Inflammatory macrophage treated with lipopolysaccharide for 4 hours (primary cell): ENCODE results near the gene ZNF804B.

Experiments
- DNase-seq: peaks from one replicate; pipeline ENCODE4 v3.0.0-alpha.2; 2020

Gene ZNF804B

DNA sequence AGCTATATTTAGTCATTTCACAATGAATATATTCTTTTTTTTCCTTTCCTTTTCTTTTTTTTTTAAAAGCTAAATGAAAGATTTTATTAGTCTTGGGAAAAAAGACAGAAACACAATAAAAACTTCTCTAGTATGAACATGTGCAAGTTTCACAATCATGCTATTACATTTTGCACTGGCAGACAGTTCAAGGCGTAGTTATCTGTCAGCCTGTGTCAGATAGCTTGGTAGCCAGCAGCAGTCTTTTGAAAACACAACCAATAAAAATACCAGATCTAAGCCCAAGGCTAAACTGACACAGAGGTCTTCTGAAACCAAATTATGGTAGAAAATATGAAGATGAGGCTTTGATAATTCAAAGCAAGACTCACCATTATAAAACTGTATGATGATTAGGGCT, 241.8 kb downstream of the ZNF804B start:
- DNase-seq: no peak

DNA sequence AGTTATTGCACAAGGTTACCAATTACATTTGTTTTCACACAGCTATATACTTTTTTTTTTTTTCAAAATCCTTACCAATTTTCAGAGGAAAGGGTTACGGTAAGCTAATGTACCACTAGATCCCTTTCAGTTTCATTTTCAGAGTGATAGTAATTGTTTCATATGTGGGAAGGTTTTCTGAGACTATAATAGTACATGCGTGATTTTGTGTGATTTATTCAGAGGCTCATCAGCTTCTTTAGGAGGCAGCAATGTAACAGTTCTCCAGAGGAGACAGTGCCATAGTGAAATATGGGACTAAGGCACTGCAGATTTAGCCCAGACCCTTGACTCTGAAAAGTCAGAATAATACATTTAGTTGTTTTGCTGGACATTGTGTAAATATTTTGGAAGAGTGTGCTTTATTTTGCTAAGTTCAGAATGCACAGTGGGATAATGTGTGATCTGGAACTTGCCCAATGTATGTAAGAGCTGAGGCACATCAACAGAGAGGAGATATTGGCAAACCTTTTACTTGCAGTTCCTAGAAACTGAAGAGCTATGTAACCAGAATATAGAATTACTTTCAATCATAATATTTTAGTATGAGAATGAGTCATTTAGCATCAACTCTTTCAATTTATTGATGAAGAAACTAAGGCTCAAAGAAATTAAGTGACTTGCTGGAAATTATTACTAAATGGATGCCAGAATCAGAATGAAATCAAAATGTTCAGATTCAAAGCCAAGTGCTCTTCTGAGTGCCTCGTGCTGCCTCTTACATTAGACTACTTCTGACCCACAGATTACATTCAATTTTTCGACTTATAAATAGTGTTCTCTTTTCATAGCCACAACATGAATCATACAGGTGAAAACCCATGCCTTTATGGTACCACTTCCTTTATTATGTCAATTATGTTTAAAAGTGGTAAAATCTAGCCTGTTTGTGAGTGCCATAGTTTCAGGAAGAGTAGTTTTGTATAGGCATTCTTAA, 243.8 kb downstream of the ZNF804B start:
- DNase-seq: peak; percentile 50

DNA sequence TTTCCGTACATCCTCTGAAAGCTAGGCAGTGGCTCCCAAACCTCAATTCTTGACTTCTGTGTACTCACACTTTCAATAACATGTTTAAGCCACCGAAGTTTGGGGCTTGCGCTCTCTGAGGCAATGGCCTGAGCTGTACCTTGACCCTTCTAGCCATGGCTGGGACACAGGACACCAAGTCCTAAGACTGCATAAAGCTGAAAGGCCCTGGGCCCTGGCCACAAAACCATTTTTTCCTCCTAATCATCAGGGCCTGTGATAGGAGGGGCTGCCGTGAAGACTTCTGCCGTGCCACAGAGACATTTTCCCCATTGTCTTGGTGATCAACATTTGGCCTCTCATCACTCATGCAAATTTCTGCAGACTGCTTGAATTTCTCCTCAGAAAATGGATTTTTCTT, 252.5 kb downstream of the ZNF804B start:
- DNase-seq: no peak

DNA sequence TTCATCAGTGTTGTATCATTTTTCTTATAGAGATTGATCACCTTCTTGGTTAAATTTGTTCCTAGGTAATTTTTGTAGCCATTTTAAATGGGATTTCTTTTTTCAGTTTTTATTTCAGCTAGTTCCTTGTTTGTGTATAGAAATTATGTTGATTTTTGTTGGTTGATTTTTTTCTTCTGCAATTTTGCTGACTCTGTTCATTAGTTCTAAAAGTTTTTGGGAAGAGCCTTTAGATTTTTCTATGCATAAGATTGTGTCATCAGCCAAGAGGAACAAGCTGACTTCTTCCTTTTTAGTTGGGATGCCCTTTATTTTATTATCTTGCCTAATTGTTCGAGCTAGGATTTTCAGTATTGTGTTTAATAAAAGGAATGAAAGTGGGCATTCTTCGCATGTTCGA, 258.2 kb downstream of the ZNF804B start:
- peak; percentile 4 for DNase-seq

DNA sequence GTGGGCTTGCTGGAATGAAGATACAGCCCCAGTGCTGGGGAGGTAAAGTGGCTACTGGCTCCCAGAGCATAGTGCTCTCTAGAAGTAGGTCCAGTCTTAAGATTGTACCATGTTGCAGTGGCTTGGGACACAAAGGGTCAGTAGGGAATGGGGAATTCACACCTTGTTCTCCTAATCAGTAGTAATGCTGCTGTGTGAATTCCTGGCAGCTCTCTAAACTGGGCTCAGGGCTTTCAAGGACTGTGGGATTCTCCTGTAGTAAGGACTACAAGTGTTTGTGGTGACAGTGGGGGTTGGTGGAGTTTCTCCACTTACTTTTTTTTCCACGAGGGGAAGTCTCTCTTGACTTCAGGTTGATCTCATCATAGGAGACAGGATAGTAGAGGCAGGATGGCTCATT, 262.2 kb downstream of the ZNF804B start:
- DNase-seq: no peak

DNA sequence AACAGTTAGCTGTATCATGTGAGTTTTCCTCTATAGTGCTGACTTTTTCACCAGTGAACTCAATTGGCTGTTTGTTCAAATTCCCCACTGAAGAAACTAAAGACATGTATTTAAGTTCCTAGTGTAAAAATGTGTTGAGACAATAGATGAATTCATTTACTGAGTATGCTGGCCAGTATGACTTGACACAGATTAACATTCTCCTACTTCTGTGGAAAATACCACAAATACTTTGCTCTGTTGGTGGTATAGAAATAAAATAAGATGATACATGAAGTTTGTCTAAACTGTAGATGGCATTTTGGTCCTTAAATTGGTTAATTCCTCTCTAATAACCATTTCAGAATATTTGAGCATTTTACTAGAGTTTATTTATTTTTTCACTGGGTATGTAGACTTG, 263.7 kb downstream of the ZNF804B start:
- no peak for DNase-seq

DNA sequence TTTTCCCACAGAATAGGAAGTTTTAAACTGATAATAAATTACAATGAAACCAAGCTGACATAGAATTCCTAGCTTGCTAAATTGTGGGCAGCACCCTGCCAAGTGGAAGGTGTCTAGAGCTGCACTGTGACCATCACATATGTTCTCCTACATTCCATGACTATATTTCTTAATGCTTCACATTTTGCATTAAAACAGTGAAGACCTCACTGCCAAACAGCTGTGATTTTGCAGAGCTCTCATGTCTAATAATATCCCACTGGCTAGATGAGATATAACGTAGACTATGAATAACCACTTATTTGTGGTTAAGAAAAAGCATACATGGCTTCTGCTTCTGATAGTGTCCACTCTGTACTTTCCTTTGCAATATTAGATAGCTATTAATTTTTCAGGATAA, 264.4 kb downstream of the ZNF804B start:
- no peak for DNase-seq

DNA sequence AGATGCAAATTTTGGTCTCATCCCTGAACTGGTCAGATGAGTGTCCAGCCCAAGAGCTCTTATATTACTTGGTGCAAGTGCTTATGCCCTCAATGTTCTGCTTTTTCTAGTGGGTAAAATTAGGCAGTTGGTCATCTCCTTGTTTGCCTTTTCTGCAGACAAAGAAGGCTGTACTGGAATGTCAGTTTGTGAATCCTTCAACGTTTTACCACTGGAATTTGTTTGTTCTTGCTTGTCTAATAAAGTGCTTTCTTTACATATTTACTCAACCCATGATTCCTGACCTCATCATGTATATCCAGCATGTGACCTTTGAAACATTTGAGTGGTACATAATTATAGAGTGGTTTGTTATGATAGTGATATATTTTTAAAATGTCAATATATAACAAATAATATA, 268.3 kb downstream of the ZNF804B start:
- DNase-seq: no peak

DNA sequence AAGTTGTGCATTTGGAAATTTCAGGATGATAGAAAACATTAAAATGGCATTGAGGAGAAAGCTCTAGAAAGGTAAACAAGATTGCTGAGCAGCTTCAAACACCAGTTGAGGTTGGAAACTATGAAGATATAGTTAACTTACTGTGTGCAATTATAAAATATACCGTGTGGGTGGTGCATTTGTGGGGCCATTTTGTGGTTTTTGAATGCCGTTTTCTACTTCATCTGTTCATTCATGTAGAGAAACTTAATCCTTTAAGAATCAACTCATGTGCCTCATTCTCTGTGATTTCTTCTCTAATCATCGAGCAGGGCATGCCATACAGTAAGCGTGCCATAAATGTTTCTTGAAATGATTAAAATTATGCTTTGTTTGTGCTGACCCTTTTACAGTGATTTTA, 268.8 kb downstream of the ZNF804B start:
- no peak for DNase-seq

DNA sequence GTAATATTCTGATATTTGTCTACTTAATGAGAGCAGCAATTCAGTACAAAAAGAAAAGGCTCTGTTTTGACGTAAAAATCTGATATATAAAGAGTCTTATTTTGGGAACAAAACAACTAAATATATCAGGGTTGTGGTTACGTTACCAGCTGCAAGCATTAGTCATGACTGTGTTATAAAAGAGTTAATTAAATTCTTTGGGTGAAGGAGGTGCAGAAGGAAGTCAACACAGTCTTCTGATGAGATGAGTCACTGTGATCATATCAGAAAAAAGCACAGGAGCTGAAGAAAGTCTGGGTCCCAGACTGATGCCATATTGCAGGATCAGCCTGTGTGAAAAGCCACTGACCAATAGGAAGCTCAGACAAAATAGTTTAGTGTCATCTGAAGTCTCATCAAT, 270.4 kb downstream of the ZNF804B start:
- peak; percentile 5 for DNase-seq

DNA sequence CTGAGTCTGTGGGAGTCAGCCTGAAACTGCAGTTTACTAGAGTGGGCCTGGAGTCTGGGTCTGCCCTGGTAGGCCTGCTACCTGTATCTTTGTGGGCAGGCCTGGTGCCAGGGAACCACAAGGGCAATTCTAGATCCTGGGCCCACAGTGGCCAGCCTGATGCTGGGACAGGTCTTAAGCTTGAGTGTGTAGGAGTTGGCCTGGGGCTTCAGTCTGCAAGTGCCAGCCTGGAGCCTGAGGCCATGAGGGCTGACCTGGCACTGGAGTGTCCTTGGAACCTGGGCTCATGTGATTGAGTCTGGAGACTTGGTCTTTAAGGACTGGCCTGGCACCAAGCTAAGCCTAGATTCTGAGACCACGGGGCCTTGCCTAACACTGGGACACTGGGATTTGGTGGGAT, 281.7 kb downstream of the ZNF804B start:
- no peak for DNase-seq

DNA sequence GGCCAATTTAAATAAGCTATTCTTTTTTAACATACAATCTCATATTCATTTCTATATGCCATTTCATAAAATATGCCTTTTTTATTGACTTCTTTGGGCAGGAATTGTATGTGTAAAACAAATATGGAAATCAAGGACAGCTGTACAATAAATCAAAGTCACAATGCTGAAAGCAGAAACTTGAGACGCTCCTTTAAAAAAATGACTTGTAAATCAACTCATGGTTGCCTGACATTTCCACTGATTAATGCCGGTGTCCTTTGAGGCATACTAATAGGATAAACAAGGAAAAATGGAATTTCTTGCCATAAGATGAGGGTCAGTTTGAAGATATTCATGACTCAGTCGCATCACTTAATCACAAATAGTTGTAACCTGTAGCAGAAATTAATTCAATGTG, 283.4 kb downstream of the ZNF804B start:
- no peak for DNase-seq

DNA sequence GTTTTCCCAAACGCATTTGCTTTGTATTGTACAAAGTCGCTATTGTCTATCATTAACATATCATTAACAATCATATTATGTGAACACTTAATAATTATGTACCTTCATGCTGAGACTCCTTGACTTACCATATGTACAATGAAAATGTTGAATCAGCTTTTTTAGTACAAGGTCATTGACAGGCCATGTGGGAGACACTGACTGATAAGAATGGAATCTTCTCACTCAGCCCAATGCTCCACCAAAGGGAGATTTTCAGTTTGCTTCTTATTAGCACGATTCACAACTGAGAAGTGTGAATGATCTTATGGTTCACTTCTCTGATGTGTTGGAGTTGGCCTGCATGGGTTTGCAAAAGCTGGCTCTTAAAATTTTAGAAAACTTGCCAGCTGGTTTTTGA, 289.5 kb downstream of the ZNF804B start:
- no peak for DNase-seq

DNA sequence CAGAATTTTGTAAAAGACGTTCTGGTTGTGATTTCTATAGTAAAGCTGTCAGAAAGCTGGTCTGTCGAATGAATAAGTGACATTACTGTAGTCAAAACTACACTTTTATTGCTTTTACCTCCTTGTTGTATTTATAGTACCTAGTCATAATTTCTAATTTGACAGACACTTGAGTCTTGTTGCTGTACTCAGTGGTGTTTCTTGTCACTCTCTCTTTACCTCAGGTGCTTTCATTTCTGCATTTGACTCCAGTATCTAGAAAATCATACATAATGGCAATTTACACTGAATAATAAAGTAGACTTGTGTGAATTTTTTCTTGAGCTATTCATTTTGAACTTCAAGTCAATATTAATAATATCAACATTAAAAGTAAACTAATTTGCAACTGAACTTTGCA, 293.6 kb downstream of the ZNF804B start:
- DNase-seq: no peak

DNA sequence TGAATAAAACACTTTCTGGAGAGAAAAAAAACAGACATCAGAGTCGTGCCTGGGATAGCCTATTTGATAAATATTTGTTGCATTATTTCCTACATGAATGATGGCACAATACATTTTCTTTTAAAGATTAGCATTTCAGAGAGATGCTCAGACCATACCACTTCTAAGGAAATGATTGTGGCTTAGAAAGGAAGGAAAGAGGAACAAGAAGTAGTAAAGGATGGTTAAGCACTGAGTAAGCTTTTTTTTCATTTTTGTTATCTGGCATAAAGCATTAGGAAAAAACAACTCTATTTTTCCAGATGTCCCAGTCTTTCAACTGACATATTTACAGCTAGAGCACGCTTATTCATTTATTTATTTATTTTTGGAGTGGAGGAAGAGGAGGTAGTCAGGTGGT, 294.9 kb downstream of the ZNF804B start:
- no peak for DNase-seq

DNA sequence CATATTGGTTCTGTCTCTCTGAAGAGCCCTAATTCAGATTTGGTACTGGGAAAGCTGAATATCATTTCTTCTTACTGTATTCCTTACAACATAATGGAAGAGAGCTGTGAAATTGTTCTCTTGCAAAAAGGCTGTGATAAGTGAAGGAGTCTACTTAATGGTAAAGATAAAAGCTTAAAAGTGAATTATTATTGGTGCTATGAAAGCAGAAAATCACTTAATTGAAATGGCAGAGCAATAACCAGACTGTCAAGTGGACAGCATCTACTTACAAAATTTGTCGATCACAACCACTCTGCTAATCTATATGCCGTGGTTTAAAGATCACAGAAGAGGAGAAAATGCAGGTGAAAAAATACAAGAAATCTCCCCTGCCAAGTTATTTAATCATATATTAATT, 300.7 kb downstream of the ZNF804B start:
- DNase-seq: no peak

DNA sequence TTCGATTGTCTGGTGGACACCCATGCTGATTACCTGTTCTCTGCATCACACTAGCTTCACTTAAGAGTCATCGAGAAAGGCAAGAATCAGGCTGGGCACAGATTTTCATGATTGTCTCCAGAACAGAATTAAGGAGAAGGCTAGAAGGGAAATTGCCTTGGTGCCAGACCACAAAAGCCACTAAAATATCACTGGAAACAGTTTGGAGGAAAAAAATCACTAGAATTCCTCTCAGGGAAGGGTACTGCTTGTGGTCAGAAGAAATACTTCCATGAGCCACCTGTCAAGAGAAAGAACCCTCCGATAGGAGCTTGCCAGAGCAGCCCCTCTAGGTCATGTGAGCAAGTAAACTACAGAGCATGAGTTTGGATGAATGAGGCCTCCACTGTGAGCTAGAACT, 305.3 kb downstream of the ZNF804B start:
- DNase-seq: no peak

DNA sequence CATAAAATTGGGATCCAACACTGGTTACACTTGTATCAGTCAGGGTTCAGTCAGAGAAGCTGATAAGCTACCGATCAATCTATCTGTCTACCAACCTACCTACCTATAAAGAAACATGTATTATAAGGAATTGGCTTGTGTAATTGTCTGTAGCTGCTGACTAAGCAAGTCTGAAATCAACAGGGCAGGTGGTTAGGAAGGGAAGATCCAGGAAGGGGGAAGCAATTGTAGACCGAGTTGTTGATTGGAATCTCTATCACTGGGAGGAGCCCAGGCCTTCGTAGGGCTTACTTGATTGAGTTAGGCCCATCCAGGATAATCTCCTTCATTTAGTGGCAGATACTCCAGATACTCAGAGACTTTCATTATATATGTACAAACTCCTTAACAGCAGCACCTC, 307.5 kb downstream of the ZNF804B start:
- DNase-seq: no peak

DNA sequence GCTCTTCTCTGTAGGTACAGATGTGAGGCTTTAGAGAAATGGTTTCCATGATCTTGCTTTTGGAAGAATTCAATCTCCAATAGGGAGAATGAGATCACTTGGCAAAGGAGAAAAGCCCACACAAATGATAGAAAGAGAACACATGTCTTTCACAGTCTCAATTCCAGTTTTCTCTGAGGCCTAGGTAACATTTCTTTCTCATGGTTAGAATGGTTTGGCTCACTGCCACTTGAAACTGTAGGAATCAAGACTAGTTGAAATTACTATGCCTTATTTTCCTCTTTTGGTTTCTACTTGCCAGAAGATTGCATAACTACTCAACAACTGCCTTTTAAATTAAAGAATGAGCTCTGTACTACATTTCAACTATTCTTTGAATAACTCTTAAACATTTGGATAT, 312.6 kb downstream of the ZNF804B start:
- DNase-seq: peak; percentile 67

DNA sequence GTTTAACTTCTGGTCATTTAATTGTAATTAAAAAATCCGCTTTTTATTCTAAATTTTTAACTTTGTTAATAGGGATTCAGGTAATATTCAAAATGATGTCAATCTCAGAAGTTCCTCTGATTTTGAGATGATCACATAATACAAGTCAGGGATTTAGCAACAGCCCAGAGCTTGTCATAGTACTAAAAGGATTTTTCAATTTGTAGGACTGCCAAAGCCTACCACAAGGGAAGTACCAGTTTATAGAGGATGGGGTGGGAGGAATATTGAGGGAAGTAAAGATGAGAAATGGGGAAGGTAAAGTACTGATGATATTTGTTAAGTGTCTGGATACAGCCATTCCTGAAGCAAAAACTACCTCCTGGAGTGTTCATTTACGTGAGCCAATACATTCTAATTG, 314.3 kb downstream of the ZNF804B start:
- DNase-seq: peak; percentile 56

DNA sequence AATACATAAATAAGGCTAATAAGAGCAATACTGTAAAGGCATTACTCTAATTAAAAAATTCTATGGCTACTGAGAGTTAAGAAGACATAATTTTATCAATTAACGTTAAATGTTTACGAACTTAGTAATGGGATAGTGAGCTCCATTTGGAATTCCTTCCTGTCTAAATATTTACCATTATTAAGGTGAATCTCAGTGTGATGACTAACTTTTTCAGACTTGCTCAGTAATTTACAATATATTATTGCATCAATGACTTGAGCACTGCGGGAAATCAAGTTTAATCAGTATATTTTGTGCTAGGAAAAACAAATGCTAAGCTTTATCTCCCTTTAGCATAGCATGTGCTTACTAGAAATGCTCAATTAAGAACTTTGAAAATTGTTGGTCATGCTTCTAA, 318.5 kb downstream of the ZNF804B start:
- DNase-seq: no peak

DNA sequence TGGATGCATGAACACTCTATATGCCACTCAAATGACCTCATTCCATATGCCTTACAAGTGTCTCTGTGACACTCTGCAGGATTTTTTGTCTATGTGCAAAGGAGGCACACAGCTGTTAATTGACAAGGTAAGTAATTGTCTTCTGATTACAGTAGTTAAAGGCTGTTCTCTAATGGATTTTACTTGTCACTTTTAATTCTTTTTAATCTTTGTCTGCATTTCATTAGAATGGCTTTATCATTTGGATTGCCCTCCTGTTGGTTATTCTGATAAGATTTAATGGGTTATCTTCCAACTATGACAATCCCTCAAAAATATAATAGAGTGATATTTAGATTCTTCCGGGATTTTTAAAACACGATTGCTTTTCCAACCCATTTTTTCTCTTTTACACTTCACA, 326.1 kb downstream of the ZNF804B start:
- no peak for DNase-seq

DNA sequence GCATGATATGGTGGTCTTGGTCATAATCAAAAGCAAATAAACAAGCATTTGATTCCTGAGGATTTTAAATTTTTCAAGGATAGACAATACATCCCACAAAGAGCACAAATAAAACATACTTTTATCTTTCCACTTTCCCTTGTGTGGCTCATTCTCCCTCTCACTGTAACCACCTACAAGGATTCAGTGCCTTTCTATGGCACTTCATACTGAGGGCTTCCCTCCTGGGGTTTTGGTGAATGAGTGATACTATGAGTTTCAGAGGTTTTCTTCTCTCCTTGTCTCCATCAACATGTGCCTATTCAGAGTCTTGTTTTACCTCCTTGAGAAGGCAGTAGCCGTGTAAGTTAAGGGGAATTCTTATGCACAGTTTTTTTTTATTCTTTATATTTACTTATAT, 332.1 kb downstream of the ZNF804B start:
- DNase-seq: no peak

DNA sequence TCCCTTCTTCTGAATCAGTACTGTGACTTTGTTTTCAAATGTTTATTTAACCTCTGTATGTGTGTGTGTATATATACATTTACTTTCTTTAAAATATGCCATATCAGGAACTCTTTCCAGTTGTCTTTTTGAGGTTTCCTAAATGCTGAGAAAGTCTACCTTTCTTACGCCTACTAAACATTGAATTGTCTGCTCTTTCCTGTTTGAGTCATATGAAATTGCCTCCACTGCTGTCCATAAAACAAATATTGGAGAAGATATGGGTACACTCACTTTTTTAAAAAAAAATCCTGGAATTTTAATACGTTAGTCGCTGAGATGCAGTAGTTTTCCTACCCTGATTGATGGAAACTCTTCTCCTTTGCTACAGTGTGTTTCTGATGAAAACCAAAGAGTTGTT, 334.8 kb downstream of the ZNF804B start:
- DNase-seq: no peak

DNA sequence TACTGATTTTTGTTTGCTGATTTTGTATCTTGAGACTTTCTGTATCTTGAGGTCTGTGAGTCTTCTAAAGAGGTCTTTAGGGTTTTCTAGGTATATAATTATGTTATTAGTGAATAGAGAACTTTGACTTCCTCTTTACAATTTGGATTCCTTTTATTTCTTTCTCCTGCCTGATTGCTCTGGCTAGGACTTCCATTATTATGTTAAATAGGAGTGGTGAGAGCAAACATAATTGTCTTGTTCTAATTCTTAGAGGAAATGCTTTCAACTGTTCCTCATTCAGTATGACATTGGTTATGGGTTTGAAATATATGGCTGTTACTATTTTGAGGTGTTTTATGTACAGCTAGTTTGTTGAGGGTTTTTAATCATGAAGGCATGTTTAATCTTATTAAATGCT, 344.1 kb downstream of the ZNF804B start:
- no peak for DNase-seq
